Skeletal muscle satellite cell (primary cell): ENCODE measurements around the gene PLXNA4.

Source experiments
- H3K27me3 ChIP-seq: 2 replicates; pipeline ENCODE4 v1.7.0; 2013; ENCODE audit warnings: low read length; ENCODE audit not compliant: control insufficient read depth, insufficient read depth
- H3K36me3 ChIP-seq: 2 replicates; pipeline ENCODE4 v1.7.0; 2013; ENCODE audit warnings: mild to moderate bottlenecking, control low read depth, low read length; ENCODE audit not compliant: insufficient read depth
- H3K4me1 ChIP-seq: 2 replicates; pipeline ENCODE4 v1.7.0; 2013; ENCODE audit warnings: low read length; ENCODE audit not compliant: control insufficient read depth, insufficient read depth
- H3K4me2 ChIP-seq: 2 replicates; pipeline ENCODE4 v1.7.0; 2013; ENCODE audit warnings: mild to moderate bottlenecking, low read length
- H3K4me3 ChIP-seq: 2 replicates; pipeline ENCODE4 v1.7.0; 2013; ENCODE audit warnings: low read length
- H3K9ac ChIP-seq: 2 replicates; pipeline ENCODE4 v1.7.0; 2013; ENCODE audit warnings: mild to moderate bottlenecking, low read depth, low read length, moderate library complexity
- H3K9me3 ChIP-seq: replicated peaks from 2 replicates; pipeline ENCODE4 v1.7.0; 2013; ENCODE audit warnings: mild to moderate bottlenecking, control low read depth, low read length

PLXNA4 gene

GRCh38 chr7:132511921-132512320, 64.3 kb downstream of the PLXNA4 start:
- H3K4me1 ChIP-seq: no peaks in the 10 kb centered on the region
- H3K36me3 ChIP-seq: no peaks in the 10 kb centered on the region
- H3K4me2 ChIP-seq: no peak overlapping the region
- H3K9me3 ChIP-seq: no peaks in the 10 kb centered on the region
- H3K27me3 ChIP-seq: no peaks in the 10 kb centered on the region
- H3K9ac ChIP-seq: no peak overlapping the region
- H3K4me3 ChIP-seq: no peak overlapping the region

- Histone ChIP-seq H3K9me3 (no peaks in the 10 kb centered on the region), H3K4me2 (no peak overlapping the region), H3K27me3 (no peaks in the 10 kb centered on the region), H3K4me1 (no peaks in the 10 kb centered on the region), H3K36me3 (no peaks in the 10 kb centered on the region), H3K4me3 (no peak overlapping the region), H3K9ac (no peak overlapping the region)
Measured at GRCh38 chr7:132511387-132511786, 64.9 kb downstream of the PLXNA4 start.

- Histone ChIP-seq H3K4me1 (no peaks in the 10 kb centered on the region), H3K9me3 (no peaks in the 10 kb centered on the region), H3K4me2 (no peak overlapping the region), H3K27me3 (no peaks in the 10 kb centered on the region), H3K4me3 (no peak overlapping the region), H3K9ac (no peak overlapping the region), H3K36me3 (no peaks in the 10 kb centered on the region)
Measured at GRCh38 chr7:132509643-132510042, 66.6 kb downstream of the PLXNA4 start.

- Histone ChIP-seq H3K27me3 (no peaks in the 10 kb centered on the region), H3K4me3 (no peak overlapping the region), H3K9me3 (no peaks in the 10 kb centered on the region), H3K4me1 (no peaks in the 10 kb centered on the region), H3K4me2 (no peak overlapping the region), H3K9ac (no peak overlapping the region), H3K36me3 (no peaks in the 10 kb centered on the region)
Measured at GRCh38 chr7:132508724-132509353, 67.4 kb downstream of the PLXNA4 start.

GRCh38 chr7:132504852-132505251, 71.4 kb downstream of the PLXNA4 start:
- H3K9me3 ChIP-seq: no peaks in the 10 kb centered on the region
- no peak overlapping the region for H3K4me3 ChIP-seq
- no peaks in the 10 kb centered on the region for H3K4me1 ChIP-seq
- H3K9ac ChIP-seq: no peak overlapping the region
- H3K36me3 ChIP-seq: no peaks in the 10 kb centered on the region
- H3K4me2 ChIP-seq: no peak overlapping the region
- H3K27me3 ChIP-seq: no peaks in the 10 kb centered on the region

- H3K36me3 ChIP-seq: no peaks in the 10 kb centered on the region
- H3K4me3 ChIP-seq: no peak overlapping the region
- H3K27me3 ChIP-seq: no peaks in the 10 kb centered on the region
Measured at GRCh38 chr7:132504071-132504470, 72.2 kb downstream of the PLXNA4 start.

GRCh38 chr7:132503415-132503814, 72.9 kb downstream of the PLXNA4 start:
- no peaks in the 10 kb centered on the region for H3K36me3 ChIP-seq
- H3K27me3 ChIP-seq: no peaks in the 10 kb centered on the region
- H3K4me3 ChIP-seq: no peak overlapping the region
- no peaks in the 10 kb centered on the region for H3K4me1 ChIP-seq
- no peaks in the 10 kb centered on the region for H3K9me3 ChIP-seq
- H3K9ac ChIP-seq: no peak overlapping the region
- H3K4me2 ChIP-seq: no peak overlapping the region

More at GRCh38 chr7:132504071-132504470, 72.2 kb downstream of the PLXNA4 start:
- H3K4me1 ChIP-seq: no peaks in the 10 kb centered on the region
- H3K9me3 ChIP-seq: no peaks in the 10 kb centered on the region
- no peak overlapping the region for H3K4me2 ChIP-seq
- H3K9ac ChIP-seq: no peak overlapping the region

- Histone ChIP-seq H3K4me1 (no peaks in the 10 kb centered on the region), H3K4me3 (no peak overlapping the region), H3K27me3 (no peaks in the 10 kb centered on the region), H3K9me3 (no peaks in the 10 kb centered on the region), H3K9ac (no peak overlapping the region), H3K36me3 (no peaks in the 10 kb centered on the region), H3K4me2 (no peak overlapping the region)
Measured at GRCh38 chr7:132501956-132502355, 74.3 kb downstream of the PLXNA4 start.

- H3K9ac ChIP-seq: no peak overlapping the region
- no peaks in the 10 kb centered on the region for H3K4me1 ChIP-seq
- H3K4me2 ChIP-seq: no peak overlapping the region
- H3K9me3 ChIP-seq: no peaks in the 10 kb centered on the region
- no peaks in the 10 kb centered on the region for H3K36me3 ChIP-seq
- no peak overlapping the region for H3K4me3 ChIP-seq
- H3K27me3 ChIP-seq: no peaks in the 10 kb centered on the region
Measured at GRCh38 chr7:132500727-132501440, 75.4 kb downstream of the PLXNA4 start.

- H3K4me1 ChIP-seq: no peaks in the 10 kb centered on the region
- no peak overlapping the region for H3K9ac ChIP-seq
- H3K36me3 ChIP-seq: no peaks in the 10 kb centered on the region
- H3K4me2 ChIP-seq: no peak overlapping the region
- H3K27me3 ChIP-seq: no peaks in the 10 kb centered on the region
- no peak overlapping the region for H3K4me3 ChIP-seq
- no peaks in the 10 kb centered on the region for H3K9me3 ChIP-seq
Measured at GRCh38 chr7:132499487-132499886, 76.8 kb downstream of the PLXNA4 start.

GRCh38 chr7:132499065-132499464, 77.2 kb downstream of the PLXNA4 start:
- Histone ChIP-seq H3K9ac (no peak overlapping the region), H3K4me1 (no peaks in the 10 kb centered on the region), H3K4me2 (no peak overlapping the region), H3K9me3 (no peaks in the 10 kb centered on the region), H3K4me3 (no peak overlapping the region), H3K36me3 (no peaks in the 10 kb centered on the region), H3K27me3 (no peaks in the 10 kb centered on the region)

GRCh38 chr7:132498319-132498718, 78.0 kb downstream of the PLXNA4 start:
- Histone ChIP-seq H3K27me3 (no peaks in the 10 kb centered on the region), H3K36me3 (no peaks in the 10 kb centered on the region), H3K4me3 (no peak overlapping the region), H3K9ac (no peak overlapping the region), H3K4me2 (no peak overlapping the region), H3K9me3 (no peaks in the 10 kb centered on the region), H3K4me1 (no peaks in the 10 kb centered on the region)
